Thyroid gland (tissue), 4 donors: ENCODE measurements around the gene DAGLB.

ENCODE experiments used
- POLR2A ChIP-seq, 2 donors: fragments of 450-650 bp; IDR thresholded peaks; one replicate each; pipeline ENCODE4 v1.6.1; 2017; ENCODE audit warnings: antibody characterized with exemption in 2 of 2, mild to moderate bottlenecking in 2 of 2, moderate library complexity in 1 of 2
- TF ChIP-seq, protein P1 (sequence below), 6 experiments: fragments of 200-600 bp in 3 of 6; fragments of 450-650 bp in 3 of 6; sonication (generic) in 3 of 6; IDR thresholded peaks; one replicate each; pipeline ENCODE4 v1.5.1; 2016 to 2019; ENCODE audit warnings: antibody characterized with exemption in 6 of 6, mild to moderate bottlenecking in 2 of 6, inconsistent platforms in 1 of 6, moderate library complexity in 1 of 6

DNA sequence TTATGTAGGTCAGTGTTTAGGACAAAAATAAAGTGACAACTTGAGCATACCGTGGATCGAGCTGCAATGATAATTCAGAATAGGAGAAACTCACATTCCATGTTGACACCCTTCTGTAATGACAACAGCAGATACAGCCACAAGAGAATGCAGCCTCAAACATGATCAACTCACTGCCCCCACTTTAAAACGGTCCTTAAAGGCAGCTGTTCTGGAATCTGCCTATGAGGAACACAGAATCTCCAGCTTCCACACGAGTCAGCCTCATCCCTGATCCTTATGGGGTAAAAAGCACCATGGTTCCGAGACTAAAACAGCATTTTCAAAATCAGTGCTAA, 32.5 kb upstream of the DAGLB start:
- TF ChIP-seq, protein P1, sequence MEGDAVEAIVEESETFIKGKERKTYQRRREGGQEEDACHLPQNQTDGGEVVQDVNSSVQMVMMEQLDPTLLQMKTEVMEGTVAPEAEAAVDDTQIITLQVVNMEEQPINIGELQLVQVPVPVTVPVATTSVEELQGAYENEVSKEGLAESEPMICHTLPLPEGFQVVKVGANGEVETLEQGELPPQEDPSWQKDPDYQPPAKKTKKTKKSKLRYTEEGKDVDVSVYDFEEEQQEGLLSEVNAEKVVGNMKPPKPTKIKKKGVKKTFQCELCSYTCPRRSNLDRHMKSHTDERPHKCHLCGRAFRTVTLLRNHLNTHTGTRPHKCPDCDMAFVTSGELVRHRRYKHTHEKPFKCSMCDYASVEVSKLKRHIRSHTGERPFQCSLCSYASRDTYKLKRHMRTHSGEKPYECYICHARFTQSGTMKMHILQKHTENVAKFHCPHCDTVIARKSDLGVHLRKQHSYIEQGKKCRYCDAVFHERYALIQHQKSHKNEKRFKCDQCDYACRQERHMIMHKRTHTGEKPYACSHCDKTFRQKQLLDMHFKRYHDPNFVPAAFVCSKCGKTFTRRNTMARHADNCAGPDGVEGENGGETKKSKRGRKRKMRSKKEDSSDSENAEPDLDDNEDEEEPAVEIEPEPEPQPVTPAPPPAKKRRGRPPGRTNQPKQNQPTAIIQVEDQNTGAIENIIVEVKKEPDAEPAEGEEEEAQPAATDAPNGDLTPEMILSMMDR (IDR thresholded peaks at IDR 0.05), result no peak
- TF ChIP-seq POLR2A (IDR thresholded peaks at IDR 0.05), result no peak
